ENCODE data around the gene SIGLEC1.

DNA sequence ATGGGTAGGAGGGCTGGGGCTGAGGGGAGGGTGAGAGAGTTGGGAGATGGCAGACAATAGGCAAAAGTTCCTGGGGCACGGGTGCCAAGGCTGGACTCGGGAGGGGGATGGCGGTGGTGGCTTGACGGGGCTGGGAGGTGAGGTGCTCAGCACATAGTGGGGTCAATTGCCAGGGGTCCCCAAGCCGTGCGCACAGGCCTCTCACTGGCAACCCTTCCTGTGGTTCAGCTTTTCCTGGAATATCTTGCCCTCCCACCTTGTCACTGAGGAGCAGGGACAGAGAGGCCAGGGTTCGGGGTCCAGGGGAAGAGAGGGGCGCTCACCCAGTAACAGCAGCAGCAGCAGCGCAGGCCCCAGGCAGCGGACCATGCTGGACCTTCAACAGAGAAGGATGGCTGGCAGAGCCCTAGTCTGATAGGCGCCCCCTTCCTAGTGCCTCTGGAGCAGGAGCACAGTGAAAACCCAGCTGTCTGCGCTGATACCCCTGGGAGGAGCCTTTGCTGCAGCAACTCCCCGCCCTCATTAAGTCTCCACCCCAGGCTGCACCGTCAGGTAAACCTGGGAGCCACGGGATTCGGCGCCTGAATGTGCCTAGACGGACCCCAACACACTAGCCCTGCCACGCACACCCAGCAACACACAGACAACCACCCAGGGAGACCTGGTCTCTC is 49.2 kb downstream of the SIGLEC1 start, which contains the start of gene GFRA4:
- TF ChIP-seq POLR2A (IDR thresholded peaks at IDR 0.05; ENCODE audit: low read depth, low read length) (no peak), TAF1 (IDR thresholded peaks at IDR 0.05; ENCODE audit: borderline replicate concordance, low read depth, low read length) (no peak), POLR2AphosphoS5 (IDR thresholded peaks at IDR 0.05; ENCODE audit: low read depth, low read length) (no peak)
